22Rv1 (cell line): ENCODE measurements around the gene ANKIB1.

Experiments
- CTCF ChIP-seq: fragments of 450-650 bp; IDR thresholded peaks from 2 replicates; pipeline ENCODE4 v1.5.1; 2017; ENCODE audit warnings: mild to moderate bottlenecking
- ZFX ChIP-seq: fragments of 450-650 bp; IDR thresholded peaks from 2 replicates; pipeline ENCODE4 v1.6.1; 2017; ENCODE audit warnings: antibody characterized with exemption, borderline replicate concordance

GRCh38 chr7:92304406-92304893 lies 58.7 kb downstream of the ANKIB1 start:
- TF ChIP-seq ZFX (no peak), CTCF (no peak)
